HepG2 (cell line): ENCODE measurements around the gene ART1.

Source experiments
- EZH2 ChIP-seq: conservative IDR thresholded peaks from 2 replicates; pipeline ENCODE4 v1.6.1; 2012; ENCODE audit warnings: mild to moderate bottlenecking, low read depth, low read length, moderate library complexity
- GATAD2A ChIP-seq: IDR thresholded peaks from 2 replicates; pipeline ENCODE4 v1.6.1; 2016
- POLR2A ChIP-seq, 2 experiments: IDR thresholded peaks; 2 replicates each; pipeline ENCODE4 v1.6.1; 2011; ENCODE audit warnings: low read depth in 2 of 2, low read length in 2 of 2, mild to moderate bottlenecking in 1 of 2, moderate library complexity in 1 of 2; ENCODE audit not compliant: insufficient read depth in 1 of 2
- SKIL ChIP-seq: sonication (generic); formaldehyde crosslinking; IDR thresholded peaks from 2 replicates; pipeline ENCODE4 v1.8.0; 2022; ENCODE audit warnings: missing genetic modification reagents, mild to moderate bottlenecking, moderate library complexity, borderline replicate concordance
- THAP8 ChIP-seq: sonication (generic); formaldehyde crosslinking; IDR thresholded peaks from 2 replicates; pipeline ENCODE4 v1.5.1; 2020; ENCODE audit warnings: missing genetic modification reagents, mild to moderate bottlenecking, borderline replicate concordance
- ZKSCAN1 ChIP-seq: fragments of 150-350 bp; IDR thresholded peaks from 2 replicates; pipeline ENCODE4 v1.6.1; 2014; ENCODE audit warnings: low read length
- ZNF10 ChIP-seq: sonication (generic); formaldehyde crosslinking; IDR thresholded peaks from 2 replicates; pipeline ENCODE4 v1.4.0; 2020; ENCODE audit warnings: mild to moderate bottlenecking, low read depth, missing genetic modification reagents, borderline replicate concordance
- ZNF264 ChIP-seq: sonication (generic); formaldehyde crosslinking; IDR thresholded peaks from 2 replicates; pipeline ENCODE4 v1.4.0; 2020; ENCODE audit warnings: missing genetic modification reagents
- ZNF609 ChIP-seq: sonication (generic); formaldehyde crosslinking; IDR thresholded peaks from 2 replicates; pipeline ENCODE4 v1.4.0; 2020; ENCODE audit warnings: mild to moderate bottlenecking, missing genetic modification reagents, borderline replicate concordance
- ZNF619 ChIP-seq: sonication (generic); formaldehyde crosslinking; IDR thresholded peaks from 2 replicates; pipeline ENCODE4 v1.4.0; 2020; ENCODE audit warnings: mild to moderate bottlenecking, missing genetic modification reagents
- ZSCAN29 ChIP-seq: sonication (generic); formaldehyde crosslinking; conservative IDR thresholded peaks from 2 replicates; pipeline ENCODE4 v1.4.0; 2020; ENCODE audit warnings: mild to moderate bottlenecking, missing genetic modification reagents

GRCh38 chr11:3613998-3614741, 30.8 kb upstream of the ART1 start:
- no peak for TF ChIP-seq ZKSCAN1
- TF ChIP-seq ZSCAN29 (CRISPR knock-in tag), result no peak
- TF ChIP-seq GATAD2A (CRISPR knock-in tag), result no peak
- no peak for TF ChIP-seq EZH2
- TF ChIP-seq SKIL (CRISPR knock-in tag), result no peak
- TF ChIP-seq ZNF264 (CRISPR knock-in tag), result no peak
- no peak for TF ChIP-seq ZNF609 (CRISPR knock-in tag)
- TF ChIP-seq ZNF619 (CRISPR knock-in tag), result no peak
- no peak for TF ChIP-seq THAP8 (CRISPR knock-in tag)
- no peak for TF ChIP-seq ZNF10 (CRISPR knock-in tag)
- TF ChIP-seq POLR2A (IDR thresholded peaks at IDR 0.05; ENCODE audit: insufficient read depth in 1 of 2, low read depth in 2 of 2, low read length in 2 of 2), result no peak
